Muscle layer of colon (tissue), 2 donors: ENCODE data around the gene AHCYL2.
"Not testable (repeated sequence)": the region's sequence is repeated elsewhere in the genome, so short reads cannot be mapped to it uniquely, and the experiment has no call there.

ENCODE experiments used
- H3K27ac ChIP-seq: one replicate; pipeline ENCODE4 v1.7.0; 2013; ENCODE audit warnings: low read depth, mild to moderate bottlenecking, low read length, moderate library complexity
- H3K27me3 ChIP-seq, 2 donors: one replicate each; pipeline ENCODE4 v1.7.0; 2013; ENCODE audit warnings: low read length in 2 of 2, mild to moderate bottlenecking in 2 of 2; ENCODE audit not compliant: insufficient read depth in 2 of 2, control insufficient read depth in 1 of 2
- H3K36me3 ChIP-seq: one replicate; pipeline ENCODE4 v1.7.0; 2013; ENCODE audit warnings: mild to moderate bottlenecking, low read length; ENCODE audit not compliant: insufficient read depth
- H3K4me1 ChIP-seq: one replicate; pipeline ENCODE4 v1.7.0; 2013; ENCODE audit warnings: mild to moderate bottlenecking, low read length; ENCODE audit not compliant: insufficient read depth
- H3K4me3 ChIP-seq, 2 donors: one replicate each; pipeline ENCODE4 v1.7.0; 2013; ENCODE audit warnings: low read length in 2 of 2, low read depth in 1 of 2, mild to moderate bottlenecking in 1 of 2, moderate library complexity in 1 of 2
- H3K9ac ChIP-seq: one replicate; pipeline ENCODE4 v1.7.0; 2013; ENCODE audit warnings: low read length
- H3K9me3 ChIP-seq: one replicate; pipeline ENCODE4 v1.7.0; 2013; ENCODE audit warnings: mild to moderate bottlenecking, low read length
- donor health status: abdominal sarcoma.
- donor health status: Adenocarcinoma of cecum.

The AHCYL2 gene

GRCh38 chr7:129469930-129470329, 245.1 kb downstream of the AHCYL2 start:
- Histone ChIP-seq H3K27ac (no peak overlapping the region), H3K9ac (no peak overlapping the region), H3K4me3 (no peak overlapping the region), H3K9me3 (no peaks in the 10 kb centered on the region), H3K27me3 (no peaks in the 10 kb centered on the region), H3K4me1 (no peaks in the 10 kb centered on the region), H3K36me3 (no peaks in the 10 kb centered on the region)

- Histone ChIP-seq H3K27me3 (no peaks in the 10 kb centered on the region), H3K27ac (no peak overlapping the region), H3K4me3 (no peak overlapping the region), H3K4me1 (no peaks in the 10 kb centered on the region), H3K9ac (no peak overlapping the region), H3K36me3 (no peaks in the 10 kb centered on the region), H3K9me3 (no peaks in the 10 kb centered on the region)
Observed at GRCh38 chr7:129470411-129470810, 245.6 kb downstream of the AHCYL2 start.

- Histone ChIP-seq H3K27me3 (no peaks in the 10 kb centered on the region), H3K4me3 (no peak overlapping the region), H3K9me3 (no peaks in the 10 kb centered on the region), H3K36me3 (no peaks in the 10 kb centered on the region), H3K4me1 (no peaks in the 10 kb centered on the region), H3K27ac (no peak overlapping the region), H3K9ac (no peak overlapping the region)
Observed at GRCh38 chr7:129471402-129471827, 246.6 kb downstream of the AHCYL2 start.

GRCh38 chr7:129475931-129476330, 251.1 kb downstream of the AHCYL2 start:
- not testable (repeated sequence) for H3K4me3 ChIP-seq, H3K9me3 ChIP-seq, H3K27ac ChIP-seq, H3K9ac ChIP-seq, H3K4me1 ChIP-seq, H3K36me3 ChIP-seq, H3K27me3 ChIP-seq

GRCh38 chr7:129476398-129476797, 251.6 kb downstream of the AHCYL2 start:
- not testable (repeated sequence) for H3K4me1 ChIP-seq, H3K9me3 ChIP-seq, H3K36me3 ChIP-seq, H3K9ac ChIP-seq, H3K27ac ChIP-seq, H3K4me3 ChIP-seq, H3K27me3 ChIP-seq
